Measurements from ENCODE around the gene PPP1R3C.

DNA sequence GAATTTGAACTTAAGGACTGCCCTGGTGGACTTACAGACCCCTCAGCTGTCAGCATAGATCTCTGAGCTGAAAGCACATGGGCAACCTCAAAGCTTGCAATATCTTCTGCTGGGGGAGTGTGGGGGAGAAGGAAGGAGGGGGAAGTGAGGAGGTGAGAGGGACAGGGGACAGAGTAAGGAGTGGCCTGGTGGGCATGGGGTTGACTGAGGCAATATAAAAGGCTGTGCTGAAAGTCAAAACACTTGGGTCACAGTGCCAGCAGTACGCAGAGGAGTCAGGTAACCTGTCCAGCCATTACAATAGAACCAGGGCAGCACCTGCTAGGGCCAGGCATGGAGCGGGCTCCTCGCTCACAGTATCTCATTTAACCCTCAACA, 43.2 kb downstream of the PPP1R3C start:
- TF ChIP-seq, protein P1, sequence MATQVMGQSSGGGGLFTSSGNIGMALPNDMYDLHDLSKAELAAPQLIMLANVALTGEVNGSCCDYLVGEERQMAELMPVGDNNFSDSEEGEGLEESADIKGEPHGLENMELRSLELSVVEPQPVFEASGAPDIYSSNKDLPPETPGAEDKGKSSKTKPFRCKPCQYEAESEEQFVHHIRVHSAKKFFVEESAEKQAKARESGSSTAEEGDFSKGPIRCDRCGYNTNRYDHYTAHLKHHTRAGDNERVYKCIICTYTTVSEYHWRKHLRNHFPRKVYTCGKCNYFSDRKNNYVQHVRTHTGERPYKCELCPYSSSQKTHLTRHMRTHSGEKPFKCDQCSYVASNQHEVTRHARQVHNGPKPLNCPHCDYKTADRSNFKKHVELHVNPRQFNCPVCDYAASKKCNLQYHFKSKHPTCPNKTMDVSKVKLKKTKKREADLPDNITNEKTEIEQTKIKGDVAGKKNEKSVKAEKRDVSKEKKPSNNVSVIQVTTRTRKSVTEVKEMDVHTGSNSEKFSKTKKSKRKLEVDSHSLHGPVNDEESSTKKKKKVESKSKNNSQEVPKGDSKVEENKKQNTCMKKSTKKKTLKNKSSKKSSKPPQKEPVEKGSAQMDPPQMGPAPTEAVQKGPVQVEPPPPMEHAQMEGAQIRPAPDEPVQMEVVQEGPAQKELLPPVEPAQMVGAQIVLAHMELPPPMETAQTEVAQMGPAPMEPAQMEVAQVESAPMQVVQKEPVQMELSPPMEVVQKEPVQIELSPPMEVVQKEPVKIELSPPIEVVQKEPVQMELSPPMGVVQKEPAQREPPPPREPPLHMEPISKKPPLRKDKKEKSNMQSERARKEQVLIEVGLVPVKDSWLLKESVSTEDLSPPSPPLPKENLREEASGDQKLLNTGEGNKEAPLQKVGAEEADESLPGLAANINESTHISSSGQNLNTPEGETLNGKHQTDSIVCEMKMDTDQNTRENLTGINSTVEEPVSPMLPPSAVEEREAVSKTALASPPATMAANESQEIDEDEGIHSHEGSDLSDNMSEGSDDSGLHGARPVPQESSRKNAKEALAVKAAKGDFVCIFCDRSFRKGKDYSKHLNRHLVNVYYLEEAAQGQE (IDR thresholded peaks at IDR 0.05): no peak
- TF ChIP-seq JUND (IDR thresholded peaks at IDR 0.05) (no peak), TAF1 (conservative IDR thresholded peaks at IDR 0.05) (no peak), RAD21 (IDR thresholded peaks at IDR 0.05) (no peak), FOXA2 (IDR thresholded peaks at IDR 0.05) (no peak), FOXA1 (IDR thresholded peaks at IDR 0.05) (no peak)
- TF ChIP-seq, protein P2, sequence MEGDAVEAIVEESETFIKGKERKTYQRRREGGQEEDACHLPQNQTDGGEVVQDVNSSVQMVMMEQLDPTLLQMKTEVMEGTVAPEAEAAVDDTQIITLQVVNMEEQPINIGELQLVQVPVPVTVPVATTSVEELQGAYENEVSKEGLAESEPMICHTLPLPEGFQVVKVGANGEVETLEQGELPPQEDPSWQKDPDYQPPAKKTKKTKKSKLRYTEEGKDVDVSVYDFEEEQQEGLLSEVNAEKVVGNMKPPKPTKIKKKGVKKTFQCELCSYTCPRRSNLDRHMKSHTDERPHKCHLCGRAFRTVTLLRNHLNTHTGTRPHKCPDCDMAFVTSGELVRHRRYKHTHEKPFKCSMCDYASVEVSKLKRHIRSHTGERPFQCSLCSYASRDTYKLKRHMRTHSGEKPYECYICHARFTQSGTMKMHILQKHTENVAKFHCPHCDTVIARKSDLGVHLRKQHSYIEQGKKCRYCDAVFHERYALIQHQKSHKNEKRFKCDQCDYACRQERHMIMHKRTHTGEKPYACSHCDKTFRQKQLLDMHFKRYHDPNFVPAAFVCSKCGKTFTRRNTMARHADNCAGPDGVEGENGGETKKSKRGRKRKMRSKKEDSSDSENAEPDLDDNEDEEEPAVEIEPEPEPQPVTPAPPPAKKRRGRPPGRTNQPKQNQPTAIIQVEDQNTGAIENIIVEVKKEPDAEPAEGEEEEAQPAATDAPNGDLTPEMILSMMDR (IDR thresholded peaks at IDR 0.05; ENCODE audit: low read depth, low read length, missing input control): no peak
